OCI-LY3 (cell line): Measurements from ENCODE around the gene FAH.

Experiments used
- H2AFZ ChIP-seq: fragments of 200-600, 300-600 bp; shearing (Covaris generic); 2 replicates; pipeline ENCODE4 v1.6.0; 2014; ENCODE audit warnings: antibody characterized with exemption, low read depth, low read length
- H3K27ac ChIP-seq: fragments of 200-600, 300-600 bp; sonication (generic); 2 replicates; pipeline ENCODE4 v1.5.1; 2014; ENCODE audit warnings: mild to moderate bottlenecking, low read length, moderate library complexity, mixed read lengths
- H3K27me3 ChIP-seq: fragments of 200-600, 300-600 bp; sonication (generic); 2 replicates; pipeline ENCODE4 v1.6.1; 2014; ENCODE audit warnings: low read depth, low read length, mixed read lengths
- H3K36me3 ChIP-seq: fragments of 200-600, 300-600 bp; sonication (generic); replicated peaks from 2 replicates; pipeline ENCODE3; 2014; ENCODE audit warnings: low read depth, low read length, mixed read lengths
- H3K4me1 ChIP-seq: fragments of 300-600, 200-600 bp; sonication (generic); 2 replicates; pipeline ENCODE4 v1.6.1; 2014; ENCODE audit warnings: low read length, mixed read lengths
- H3K4me2 ChIP-seq: fragments of 200-600, 300-600 bp; sonication (generic); 2 replicates; pipeline ENCODE4 v1.6.1; 2014; ENCODE audit warnings: low read length, mixed read lengths
- H3K4me3 ChIP-seq: fragments of 300-600, 200-600 bp; sonication (generic); 2 replicates; pipeline ENCODE4 v1.5.1; 2014; ENCODE audit warnings: antibody characterized with exemption, mild to moderate bottlenecking, low read length, moderate library complexity
- H3K79me2 ChIP-seq: fragments of 300-600, 200-600 bp; shearing (Covaris generic); 2 replicates; pipeline ENCODE4 v1.6.1; 2014; ENCODE audit warnings: mild to moderate bottlenecking, low read length, mixed read lengths
- H3K9ac ChIP-seq: fragments of 300-600, 200-600 bp; shearing (Covaris generic); 2 replicates; pipeline ENCODE4 v1.6.0; 2014; ENCODE audit warnings: mild to moderate bottlenecking, low read length, moderate library complexity
- H3K9me3 ChIP-seq: fragments of 200-600, 300-600 bp; shearing (Covaris generic); 2 replicates; pipeline ENCODE4 v1.6.1; 2014; ENCODE audit warnings: low read length, mixed read lengths; ENCODE audit not compliant: insufficient read depth
- H4K20me1 ChIP-seq: fragments of 200-600, 300-600 bp; sonication (generic); 2 replicates; pipeline ENCODE4 v1.6.1; 2016; ENCODE audit warnings: low read length, mixed read lengths; ENCODE audit not compliant: insufficient read depth
- CTCF ChIP-seq: fragments of 200-600, 300-600 bp; sonication (generic); IDR thresholded peaks from 2 replicates; pipeline ENCODE4 v1.5.1; 2014; ENCODE audit warnings: antibody characterized with exemption, low read length, low read depth
- EZH2phosphoT487 ChIP-seq: fragments of 200-600 bp; shearing (Covaris generic); IDR thresholded peaks from 2 replicates; pipeline ENCODE4 v1.6.1; 2018; ENCODE audit warnings: antibody characterized with exemption, mixed run types, low read depth

FAH gene

GRCh38 chr15:80170596-80170995 is 17.8 kb downstream of the FAH start:
- no peak overlapping the region for H2AFZ ChIP-seq
- H3K9ac ChIP-seq = no peak overlapping the region
- H3K36me3 ChIP-seq = no peaks in the 10 kb centered on the region
- H3K27ac ChIP-seq = no peak overlapping the region
- H3K4me2 ChIP-seq = no peak overlapping the region
- no peaks in the 10 kb centered on the region for H3K79me2 ChIP-seq
- no peaks in the 10 kb centered on the region for H3K4me1 ChIP-seq
- H3K9me3 ChIP-seq = no peaks in the 10 kb centered on the region
- TF ChIP-seq EZH2phosphoT487 = no peak
- no peak for TF ChIP-seq CTCF
- no peaks in the 10 kb centered on the region for H3K27me3 ChIP-seq
- H4K20me1 ChIP-seq = no peaks in the 10 kb centered on the region
- H3K4me3 ChIP-seq = no peak overlapping the region

- no peaks in the 10 kb centered on the region for H3K79me2 ChIP-seq
- no peaks in the 10 kb centered on the region for H3K9me3 ChIP-seq
- TF ChIP-seq EZH2phosphoT487 = no peak
- TF ChIP-seq CTCF = no peak
- no peak overlapping the region for H3K27ac ChIP-seq
- H3K27me3 ChIP-seq = no peaks in the 10 kb centered on the region
- no peak overlapping the region for H3K9ac ChIP-seq
- no peaks in the 10 kb centered on the region for H4K20me1 ChIP-seq
- H3K36me3 ChIP-seq = no peaks in the 10 kb centered on the region
- H3K4me1 ChIP-seq = no peaks in the 10 kb centered on the region
- H3K4me3 ChIP-seq = no peak overlapping the region
- no peak overlapping the region for H3K4me2 ChIP-seq
- no peak overlapping the region for H2AFZ ChIP-seq
These were observed 19.0 kb downstream of the FAH start for GRCh38 chr15:80171787-80172186.

GRCh38 chr15:80172401-80172800 is 19.6 kb downstream of the FAH start:
- no peak overlapping the region for H2AFZ ChIP-seq
- H3K4me1 ChIP-seq = no peaks in the 10 kb centered on the region
- no peak overlapping the region for H3K27ac ChIP-seq
- no peak overlapping the region for H3K9ac ChIP-seq
- TF ChIP-seq CTCF = no peak
- TF ChIP-seq EZH2phosphoT487 = no peak
- H3K27me3 ChIP-seq = no peaks in the 10 kb centered on the region
- no peaks in the 10 kb centered on the region for H4K20me1 ChIP-seq
- no peak overlapping the region for H3K4me3 ChIP-seq
- H3K36me3 ChIP-seq = no peaks in the 10 kb centered on the region
- no peaks in the 10 kb centered on the region for H3K79me2 ChIP-seq
- no peaks in the 10 kb centered on the region for H3K9me3 ChIP-seq
- H3K4me2 ChIP-seq = no peak overlapping the region

GRCh38 chr15:80173022-80173759 is 20.4 kb downstream of the FAH start:
- Histone ChIP-seq H2AFZ (no peak overlapping the region), H3K4me2 (no peak overlapping the region), H3K9ac (no peak overlapping the region), H3K4me1 (no peaks in the 10 kb centered on the region), H3K27ac (no peak overlapping the region), H3K4me3 (no peak overlapping the region), H3K27me3 (no peaks in the 10 kb centered on the region), H4K20me1 (no peaks in the 10 kb centered on the region), H3K79me2 (no peaks in the 10 kb centered on the region), H3K9me3 (no peaks in the 10 kb centered on the region), H3K36me3 (no peaks in the 10 kb centered on the region)
- TF ChIP-seq CTCF = peak; percentile 90
- no peak for TF ChIP-seq EZH2phosphoT487
